Vagina (tissue), 2 donors: Measurements from ENCODE around the gene SMIM45.

Experiments
- DNase-seq, 2 donors: peaks; one replicate each; pipeline ENCODE4 v3.0.0-alpha.2; 2017; ENCODE audit errors: extremely low spot score in 2 of 2
- H3K27ac ChIP-seq: fragments of 200-600 bp; sonication (generic); one replicate; pipeline ENCODE4 v1.5.1; 2019
- H3K27me3 ChIP-seq: fragments of 200-600 bp; sonication (generic); one replicate; pipeline ENCODE4 v1.5.1; 2019
- H3K36me3 ChIP-seq, 2 donors: fragments of 200-600 bp; sonication (generic); one replicate each; pipeline ENCODE4 v1.5.1; 2017 to 2019
- H3K4me1 ChIP-seq: fragments of 200-600 bp; sonication (generic); one replicate; pipeline ENCODE4 v1.5.1; 2019
- H3K4me3 ChIP-seq, 2 donors: fragments of 200-600 bp; sonication (generic); 1 replicate in 1 of 2; 2 replicates in 1 of 2; pipeline ENCODE4 v1.5.1; 2016 to 2019
- H3K9me3 ChIP-seq: fragments of 200-600 bp; sonication (generic); one replicate; pipeline ENCODE4 v1.5.1; 2019
- CTCF ChIP-seq, 3 experiments: fragments of 450-650 bp in 2 of 3; fragments of 200-600 bp in 1 of 3; sonication (generic) in 1 of 3; IDR thresholded peaks; one replicate each; pipeline ENCODE4 v1.5.1; 2017 to 2019; ENCODE audit warnings: antibody characterized with exemption in 3 of 3, mild to moderate bottlenecking in 2 of 3, moderate library complexity in 2 of 3
- POLR2A ChIP-seq, 2 donors: fragments of 450-650 bp; IDR thresholded peaks; one replicate each; pipeline ENCODE4 v1.6.1; 2017; ENCODE audit warnings: antibody characterized with exemption in 2 of 2, mild to moderate bottlenecking in 2 of 2, moderate library complexity in 2 of 2
- POLR2AphosphoS5 ChIP-seq, 2 donors: sonication (generic); formaldehyde crosslinking; IDR thresholded peaks; one replicate each; pipeline ENCODE4 v1.9.0; 2017; ENCODE audit warnings: antibody characterized with exemption in 2 of 2, mild to moderate bottlenecking in 2 of 2, low read depth in 1 of 2; ENCODE audit not compliant: insufficient read depth in 1 of 2
- intact Hi-C: fragments of 100-400 bp; cut with DNase I; formaldehyde crosslinking; loops from one replicate; pipeline ENCODE4 v1.15.1; 2023

The SMIM45 gene

GRCh38 chr22:41951898-41952474 lies at the start of gene SMIM45:
Gene SMIM45, plus strand, starts transcription at chr22:41952150.
- DNase-seq = no peak
- no peak for TF ChIP-seq POLR2A (IDR thresholded peaks at IDR 0.05)
- no peak for TF ChIP-seq POLR2AphosphoS5 (IDR thresholded peaks at IDR 0.05; ENCODE audit: insufficient read depth in 1 of 2, low read depth in 1 of 2)
- no peak for TF ChIP-seq CTCF (IDR thresholded peaks at IDR 0.05)
- no peaks in the 10 kb centered on the region for H3K27me3 ChIP-seq
- H3K4me1 ChIP-seq = no peaks in the 10 kb centered on the region
- no peaks in the 10 kb centered on the region for H3K36me3 ChIP-seq
- intact Hi-C loops = no loop called here
- H3K27ac ChIP-seq = no peak within 1 kb of the TSS
- H3K9me3 ChIP-seq = no peaks in the 10 kb centered on the region
- H3K4me3 ChIP-seq = no peak within 1 kb of the TSS

- H3K4me3 ChIP-seq = no peak overlapping the region
- H3K4me1 ChIP-seq = no peaks in the 10 kb centered on the region
- H3K9me3 ChIP-seq = no peaks in the 10 kb centered on the region
- TF ChIP-seq POLR2A (IDR thresholded peaks at IDR 0.05) = no peak
- no peaks in the 10 kb centered on the region for H3K27me3 ChIP-seq
- no peak overlapping the region for H3K27ac ChIP-seq
- DNase-seq = no peak
- peaks cover 0 to 84% of the 10 kb centered on the region in 2 donors for H3K36me3 ChIP-seq
- intact Hi-C loops = no loop called here
Measured at GRCh38 chr22:41902932-41903421, 49.0 kb upstream of the SMIM45 start.

GRCh38 chr22:41904450-41905410 lies 47.2 kb upstream of the SMIM45 start:
- intact Hi-C loops = no loop called here
- no peak overlapping the region for H3K27ac ChIP-seq
- H3K4me1 ChIP-seq = peaks cover 3% of the 10 kb centered on the region
- DNase-seq = no peak
- no peak for TF ChIP-seq POLR2AphosphoS5 (IDR thresholded peaks at IDR 0.05; ENCODE audit: insufficient read depth in 1 of 2, low read depth in 1 of 2)
- no peak for TF ChIP-seq POLR2A (IDR thresholded peaks at IDR 0.05)
- no peak for TF ChIP-seq CTCF (IDR thresholded peaks at IDR 0.05)
- H3K4me3 ChIP-seq = no peak overlapping the region
- no peaks in the 10 kb centered on the region for H3K9me3 ChIP-seq
- peaks cover 0 to 66% of the 10 kb centered on the region in 2 donors for H3K36me3 ChIP-seq
- H3K27me3 ChIP-seq = no peaks in the 10 kb centered on the region

- intact Hi-C loops = no loop called here
- Histone ChIP-seq H3K4me3 (no peak overlapping the region), H3K9me3 (no peaks in the 10 kb centered on the region), H3K27me3 (no peaks in the 10 kb centered on the region), H3K27ac (no peak overlapping the region), H3K36me3 (peaks cover 0 to 60% of the 10 kb centered on the region in 2 donors), H3K4me1 (peaks cover 12% of the 10 kb centered on the region)
- DNase-seq = no peak
- TF ChIP-seq CTCF (IDR thresholded peaks at IDR 0.05) = no peak
- TF ChIP-seq POLR2A (IDR thresholded peaks at IDR 0.05) = no peak
- TF ChIP-seq POLR2AphosphoS5 (IDR thresholded peaks at IDR 0.05; ENCODE audit: insufficient read depth in 1 of 2, low read depth in 1 of 2) = no peak
Measured at GRCh38 chr22:41905411-41906202, 46.3 kb upstream of the SMIM45 start.

GRCh38 chr22:41906822-41907221 lies 45.1 kb upstream of the SMIM45 start:
- Histone ChIP-seq H3K36me3 (peaks cover 0 to 48% of the 10 kb centered on the region in 2 donors), H3K27me3 (peaks cover 3% of the 10 kb centered on the region), H3K27ac (no peak overlapping the region), H3K4me1 (peaks cover 20% of the 10 kb centered on the region), H3K4me3 (no peak overlapping the region), H3K9me3 (no peaks in the 10 kb centered on the region)
- no peak for TF ChIP-seq POLR2A (IDR thresholded peaks at IDR 0.05)
- no peak for TF ChIP-seq POLR2AphosphoS5 (IDR thresholded peaks at IDR 0.05; ENCODE audit: insufficient read depth in 1 of 2, low read depth in 1 of 2)
- no peak for TF ChIP-seq CTCF (IDR thresholded peaks at IDR 0.05)
- DNase-seq = no peak
- intact Hi-C loops = no loop called here
